Subcutaneous abdominal adipose tissue (tissue), 5 donors: ENCODE data around the gene PKM.
"Not testable (repeated sequence)": the region's sequence is repeated elsewhere in the genome, so short reads cannot be mapped to it uniquely, and the experiment has no call there.

Experiments
- H3K27ac ChIP-seq: one replicate; pipeline ENCODE4 v1.7.0; 2013; ENCODE audit warnings: low read depth, mild to moderate bottlenecking, inconsistent platforms, low read length, moderate library complexity
- H3K27me3 ChIP-seq, 5 donors: one replicate each; pipeline ENCODE4 v1.7.0; 2013; ENCODE audit warnings: low read length in 5 of 5, inconsistent platforms in 1 of 5; ENCODE audit not compliant: control insufficient read depth in 5 of 5, insufficient read depth in 4 of 5
- H3K36me3 ChIP-seq, 5 donors: one replicate each; pipeline ENCODE4 v1.7.0; 2013; ENCODE audit warnings: low read length in 5 of 5; ENCODE audit not compliant: control insufficient read depth in 5 of 5, insufficient read depth in 5 of 5
- H3K4me1 ChIP-seq, 5 donors: one replicate each; pipeline ENCODE4 v1.7.0; 2013; ENCODE audit warnings: low read length in 5 of 5, mild to moderate bottlenecking in 3 of 5, moderate library complexity in 1 of 5; ENCODE audit not compliant: control insufficient read depth in 5 of 5, insufficient read depth in 5 of 5
- H3K4me3 ChIP-seq, 5 donors: one replicate each; pipeline ENCODE4 v1.7.0; 2013; ENCODE audit warnings: low read length in 5 of 5, low read depth in 1 of 5
- H3K9ac ChIP-seq, 5 donors: one replicate each; pipeline ENCODE4 v1.7.0; 2013; ENCODE audit warnings: low read length in 5 of 5, mild to moderate bottlenecking in 4 of 5, moderate library complexity in 3 of 5
- H3K9me3 ChIP-seq, 5 donors: one replicate each; pipeline ENCODE4 v1.7.0; 2013; ENCODE audit warnings: low read length in 5 of 5; ENCODE audit not compliant: control insufficient read depth in 5 of 5
- donor health status: healthy.
- donor health status: healthy.
- donor health status: healthy.
- donor health status: healthy.
- donor health status: healthy.

PKM gene

GRCh38 chr15:72231066-72231832, at the start of gene PKM:
PKM (minus strand) TSS chr15:72231190; CDS start chr15:72219097, 12,093 bp downstream.
- H3K4me1 ChIP-seq = peaks cover 4 to 57% (median 48%) of the 10 kb centered on the region in 5 donors

DNA sequence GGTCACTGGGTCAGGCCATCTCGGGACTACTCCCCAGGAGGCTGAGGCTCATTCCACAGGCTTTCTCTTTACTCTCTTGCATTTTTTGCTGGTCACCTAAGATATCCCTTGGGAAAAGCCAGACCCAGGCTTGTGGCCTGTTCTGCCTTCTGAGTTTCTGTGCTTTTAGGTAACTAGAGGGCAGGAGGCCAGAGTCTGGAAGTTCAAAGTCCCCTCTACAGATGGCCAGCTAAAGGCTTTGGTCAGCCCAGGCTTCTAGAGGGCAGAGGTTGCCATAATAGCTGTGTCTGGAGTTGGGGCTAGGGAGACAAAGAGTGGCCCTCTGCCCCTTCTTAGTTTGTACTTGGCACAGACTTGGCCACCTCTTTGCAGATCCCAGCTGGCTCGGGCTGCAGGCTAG, 49.8 kb upstream of the PKM start:
- Histone ChIP-seq H3K4me3 (no peak overlapping the region), H3K27me3 (no peaks in the 10 kb centered on the region), H3K27ac (no peak overlapping the region), H3K9me3 (no peaks in the 10 kb centered on the region), H3K4me1 (peaks cover 0 to 16% (median 13%) of the 10 kb centered on the region in 5 donors), H3K36me3 (peaks cover 0 to 8% (median 2%) of the 10 kb centered on the region in 5 donors), H3K9ac (no peak overlapping the region)

More at GRCh38 chr15:72231066-72231832, at the start of gene PKM:
- peak within 1 kb of the TSS; percentile 94 for H3K27ac ChIP-seq
- peak within 1 kb of the TSS; percentile 82 to 92 (median 91) for H3K4me3 ChIP-seq
- peak within 1 kb of the TSS; percentile 38 to 90 (median 86) for H3K9ac ChIP-seq
- no peaks in the 10 kb centered on the region for H3K9me3 ChIP-seq
- H3K27me3 ChIP-seq = no peaks in the 10 kb centered on the region
- H3K36me3 ChIP-seq = no peaks in the 10 kb centered on the region

DNA sequence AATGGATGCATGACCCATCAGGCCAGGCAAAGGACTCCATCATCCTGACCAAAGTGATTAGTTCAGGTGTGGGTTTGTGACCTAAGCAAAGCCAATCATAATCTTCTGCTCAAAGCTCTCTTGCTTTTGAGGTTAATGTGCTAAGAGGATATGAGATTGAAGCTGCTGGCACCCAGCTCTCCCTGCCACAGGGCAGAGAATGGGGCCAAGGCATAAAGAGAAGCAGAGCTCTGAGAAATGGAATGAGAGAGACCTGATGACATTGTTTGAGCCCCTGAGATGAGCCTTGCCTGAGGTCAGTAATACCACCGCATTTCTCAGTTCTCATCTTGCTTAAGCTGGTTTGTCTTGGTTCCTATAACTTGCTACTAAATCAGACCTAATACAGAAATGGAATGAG, 47.7 kb upstream of the PKM start:
- Histone ChIP-seq H3K4me1 (peaks cover 0 to 16% (median 13%) of the 10 kb centered on the region in 5 donors), H3K27ac (no peak overlapping the region), H3K9me3 (no peaks in the 10 kb centered on the region), H3K9ac (no peak overlapping the region), H3K27me3 (no peaks in the 10 kb centered on the region), H3K4me3 (no peak overlapping the region), H3K36me3 (peaks cover 0 to 2% (median 0%) of the 10 kb centered on the region in 5 donors)

- H3K9me3 ChIP-seq = no peaks in the 10 kb centered on the region
- no peak overlapping the region for H3K27ac ChIP-seq
- H3K36me3 ChIP-seq = no peaks in the 10 kb centered on the region
- H3K27me3 ChIP-seq = no peaks in the 10 kb centered on the region
- no peak overlapping the region for H3K4me3 ChIP-seq
- peaks cover 2 to 31% (median 29%) of the 10 kb centered on the region in 5 donors for H3K4me1 ChIP-seq
- no peak overlapping the region for H3K9ac ChIP-seq
These were observed 45.3 kb upstream of the PKM start for GRCh38 chr15:72276326-72276700.

DNA sequence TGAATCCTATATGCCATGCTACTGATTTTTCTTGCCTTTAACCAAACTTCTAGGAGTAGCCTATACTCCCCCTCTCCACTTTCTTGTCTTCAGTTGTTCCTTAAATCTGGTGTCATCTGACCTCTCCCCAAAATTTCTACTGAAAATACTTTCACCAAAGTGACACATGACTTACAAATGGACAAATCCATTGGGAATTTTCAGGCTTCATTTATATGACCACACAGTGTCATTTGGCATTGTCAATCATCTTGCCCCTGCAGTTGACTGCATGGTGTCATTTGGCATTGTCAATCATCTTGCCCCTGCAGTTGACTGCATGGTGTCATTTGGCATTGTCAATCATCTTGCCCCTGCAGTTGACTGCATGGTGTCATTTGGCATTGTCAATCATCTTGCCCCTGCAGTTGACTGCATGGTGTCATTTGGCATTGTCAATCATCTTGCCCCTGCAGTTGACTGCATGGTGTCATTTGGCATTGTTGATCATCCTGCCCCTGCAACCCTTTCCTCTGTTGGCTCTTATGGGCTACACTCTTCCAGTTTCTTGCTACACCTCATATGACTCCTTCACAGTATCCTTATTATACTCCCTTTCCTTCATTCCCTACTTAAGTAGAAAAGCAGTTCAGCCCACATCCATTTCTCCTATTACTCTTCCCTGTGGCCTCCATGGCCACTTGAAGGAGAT, 44.8 kb upstream of the PKM start:
- not testable (repeated sequence) for H3K9me3 ChIP-seq, H3K4me3 ChIP-seq, H3K9ac ChIP-seq, H3K27me3 ChIP-seq, H3K27ac ChIP-seq, H3K36me3 ChIP-seq
- H3K4me1 ChIP-seq = peaks cover 2 to 31% (median 29%) of the 10 kb centered on the region in 5 donors

- peak overlapping the region; percentile 39 to 87 (median 76) for H3K4me3 ChIP-seq
- H3K27ac ChIP-seq = peak overlapping the region; percentile 3
- peaks cover 2 to 25% (median 22%) of the 10 kb centered on the region in 5 donors for H3K4me1 ChIP-seq
- no peaks in the 10 kb centered on the region for H3K9me3 ChIP-seq
- H3K36me3 ChIP-seq = peaks cover 0 to 10% (median 2%) of the 10 kb centered on the region in 5 donors
- H3K27me3 ChIP-seq = no peaks in the 10 kb centered on the region
- H3K9ac ChIP-seq = peak overlapping the region in 4 of 5 donors; percentile 11 to 80 (median 68)
These were observed 42.0 kb upstream of the PKM start for GRCh38 chr15:72272997-72273352.

DNA sequence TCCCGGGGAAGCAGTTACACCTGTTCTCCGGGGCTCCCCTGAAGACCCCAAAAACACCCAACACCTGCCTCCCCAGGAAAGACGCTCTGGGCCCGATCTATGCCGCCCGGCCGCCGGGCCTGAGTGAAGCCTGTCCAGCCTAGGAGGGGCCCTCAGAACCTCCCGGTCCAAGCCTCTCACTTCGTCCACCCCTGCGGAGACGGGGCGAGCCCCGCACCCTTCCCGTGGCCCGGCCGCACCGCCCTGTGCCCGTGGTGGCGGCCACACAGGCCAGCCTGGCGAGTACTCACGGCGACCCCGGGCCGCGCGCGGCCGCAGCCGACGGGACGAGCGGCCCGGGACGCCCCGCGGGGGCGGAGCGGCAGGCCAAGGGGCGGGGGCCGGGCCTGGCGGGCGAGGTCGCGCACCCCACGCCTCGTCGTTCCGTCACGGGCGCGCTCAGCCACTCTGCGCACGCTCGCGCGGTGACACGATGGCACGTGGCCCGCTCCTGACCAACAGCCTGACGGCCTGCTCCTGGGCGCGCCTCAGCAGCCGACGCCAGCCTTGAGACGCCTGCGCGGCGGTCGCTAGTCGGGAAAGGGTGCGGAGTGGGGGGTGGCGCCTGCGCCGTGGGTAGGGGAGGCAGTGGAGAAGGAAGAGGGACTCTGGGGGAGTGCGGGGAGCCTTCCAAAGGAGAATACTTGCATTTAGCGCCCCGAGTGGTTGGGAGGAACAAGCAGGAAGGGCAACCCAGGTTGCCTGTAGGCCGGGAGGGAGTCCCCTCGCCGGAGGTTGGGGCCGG, 41.4 kb upstream of the PKM start, which contains the start of gene PARP6:
Gene PARP6 (minus strand): TSS at position 342 of the 784 bp plus-strand sequence. CDS start 5,077 bp downstream, outside the sequence.
- Histone ChIP-seq H3K9me3 (no peaks in the 10 kb centered on the region), H3K9ac (peak within 1 kb of the TSS; percentile 91 to 98 (median 96)), H3K27ac (peak within 1 kb of the TSS; percentile 75), H3K36me3 (peaks cover 1 to 15% (median 3%) of the 10 kb centered on the region in 5 donors), H3K4me3 (peak within 1 kb of the TSS; percentile 83 to 88 (median 87)), H3K27me3 (no peaks in the 10 kb centered on the region), H3K4me1 (peaks cover 2 to 25% (median 22%) of the 10 kb centered on the region in 5 donors)

GRCh38 chr15:72271895-72272212, 40.9 kb upstream of the PKM start:
- peak overlapping the region; percentile 75 for H3K27ac ChIP-seq
- no peaks in the 10 kb centered on the region for H3K27me3 ChIP-seq
- H3K4me1 ChIP-seq = peaks cover 2 to 25% (median 22%) of the 10 kb centered on the region in 5 donors

GRCh38 chr15:72271221-72271620, 40.2 kb upstream of the PKM start:
- H3K9ac ChIP-seq = peak overlapping the region in 4 of 5 donors; percentile 95 to 98 (median 97)
- H3K36me3 ChIP-seq = peaks cover 13 to 27% (median 13%) of the 10 kb centered on the region in 5 donors
- H3K9me3 ChIP-seq = no peaks in the 10 kb centered on the region
- H3K27me3 ChIP-seq = no peaks in the 10 kb centered on the region
- H3K4me1 ChIP-seq = peaks cover 2 to 25% (median 22%) of the 10 kb centered on the region in 5 donors
- no peak overlapping the region for H3K27ac ChIP-seq
- peak overlapping the region in 4 of 5 donors; percentile 83 to 88 (median 86) for H3K4me3 ChIP-seq

More at GRCh38 chr15:72271895-72272212, 40.9 kb upstream of the PKM start:
- peak overlapping the region; percentile 83 to 88 (median 87) for H3K4me3 ChIP-seq
- H3K9ac ChIP-seq = peak overlapping the region; percentile 91 to 98 (median 96)
- no peaks in the 10 kb centered on the region for H3K9me3 ChIP-seq
- peaks cover 7 to 21% (median 7%) of the 10 kb centered on the region in 5 donors for H3K36me3 ChIP-seq
